ENCODE results near the gene TNNI3K. TPM values are rescaled to one million over a fixed set of nuclear protein-coding genes. Genes with fewer than 3 reads are reported as not detected.

The TNNI3K gene
- polyA plus RNA-seq, 1 of the 3 experiments (the other 2 are of a cell fraction): 0.31 TPM

DNA sequence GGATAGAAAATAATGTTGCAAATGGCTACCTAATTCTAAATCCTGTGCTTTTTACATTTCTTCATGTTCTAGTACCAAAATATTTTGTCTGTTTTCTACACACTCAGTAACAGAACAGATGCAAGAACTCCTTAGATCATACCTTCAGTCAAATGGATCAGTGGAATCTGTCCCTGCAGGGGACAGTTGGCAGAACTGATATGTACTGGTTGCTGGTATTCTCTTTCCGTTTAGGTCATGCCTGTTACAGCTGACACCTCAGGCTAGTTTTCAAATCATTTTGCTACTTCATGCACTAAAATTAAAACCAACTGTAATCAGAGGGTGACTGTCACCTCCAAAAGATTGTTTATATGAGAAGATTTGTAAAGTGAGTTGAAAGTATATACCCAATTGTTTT lies 109.2 kb downstream of the TNNI3K start:
- Histone ChIP-seq H3K36me3 (replicated peaks in 1 of 2; ENCODE audit: control insufficient read depth in 1 of 2, insufficient read depth in 2 of 2, low read length in 1 of 2) (no peaks in the 10 kb centered on the region), H3K9ac (no peak overlapping the region), H3K9me3 (no peaks in the 10 kb centered on the region), H3K9me2 (no peaks in the 10 kb centered on the region), H3K4me3 (ENCODE audit: low read depth in 2 of 2, low read length in 1 of 2) (no peak overlapping the region), H2AFZ (ENCODE audit: low read depth) (no peak overlapping the region), H3K4me1 (ENCODE audit: control insufficient read depth in 1 of 2, insufficient read depth in 2 of 2, low read depth in 1 of 2, low read length in 1 of 2) (peaks cover 0 to 22% of the 10 kb centered on the region in 2 experiments; a peak in 2 of 4 replicates), H4K20me1 (ENCODE audit: insufficient read depth) (no peaks in the 10 kb centered on the region), H3K27me3 (ENCODE audit: insufficient read depth) (no peaks in the 10 kb centered on the region), H3K4me2 (no peak overlapping the region), H3K79me2 (ENCODE audit: insufficient read depth) (no peaks in the 10 kb centered on the region), H3K27ac (ENCODE audit: low read depth in 2 of 2, low read length in 1 of 2) (peak overlapping the region in 1 of 2 experiments; percentile 83; a peak in 2 of 4 replicates), H3F3A (replicated peaks; ENCODE audit: insufficient read depth) (no peaks in the 10 kb centered on the region)
- CTCF ChIA-PET: interaction anchor here (1.3 kb wide), 3 partner anchors 29 to 64 kb away, joined by 3 to 4 read pairs (median 3); no protein-coding TSS in a partner anchor
- 13% methylated on average over 1 of the region's 1 CpG for WGBS (ENCODE audit: low lambda C conversion rate)
- POLR2A ChIA-PET: no interaction called here
- peak; percentile 16; the same call in 1 of the 2 replicates for TF ChIP-seq RAD21 (IDR thresholded peaks at IDR 0.05; ENCODE audit: low read length)
- no peak for TF ChIP-seq MXI1 (IDR thresholded peaks at IDR 0.05; ENCODE audit: low read depth, low read length)
- peak; percentile 38; the same call in 1 of the 2 replicates for TF ChIP-seq GATA2 (CRISPR knock-in tag; IDR thresholded peaks at IDR 0.05)
- no peak for TF ChIP-seq MEF2A (IDR thresholded peaks at IDR 0.05; ENCODE audit: borderline replicate concordance, low read depth)
- no peak for TF ChIP-seq FOXM1 (IDR thresholded peaks at IDR 0.05; ENCODE audit: low read depth)
- peak in 1 of 2 experiments; percentile 78; a peak in 2 of 4 replicates for TF ChIP-seq EP300 (IDR thresholded peaks at IDR 0.05; ENCODE audit: borderline replicate concordance in 1 of 2, low read depth in 1 of 2, low read length in 1 of 2)
- TF ChIP-seq, protein P1, sequence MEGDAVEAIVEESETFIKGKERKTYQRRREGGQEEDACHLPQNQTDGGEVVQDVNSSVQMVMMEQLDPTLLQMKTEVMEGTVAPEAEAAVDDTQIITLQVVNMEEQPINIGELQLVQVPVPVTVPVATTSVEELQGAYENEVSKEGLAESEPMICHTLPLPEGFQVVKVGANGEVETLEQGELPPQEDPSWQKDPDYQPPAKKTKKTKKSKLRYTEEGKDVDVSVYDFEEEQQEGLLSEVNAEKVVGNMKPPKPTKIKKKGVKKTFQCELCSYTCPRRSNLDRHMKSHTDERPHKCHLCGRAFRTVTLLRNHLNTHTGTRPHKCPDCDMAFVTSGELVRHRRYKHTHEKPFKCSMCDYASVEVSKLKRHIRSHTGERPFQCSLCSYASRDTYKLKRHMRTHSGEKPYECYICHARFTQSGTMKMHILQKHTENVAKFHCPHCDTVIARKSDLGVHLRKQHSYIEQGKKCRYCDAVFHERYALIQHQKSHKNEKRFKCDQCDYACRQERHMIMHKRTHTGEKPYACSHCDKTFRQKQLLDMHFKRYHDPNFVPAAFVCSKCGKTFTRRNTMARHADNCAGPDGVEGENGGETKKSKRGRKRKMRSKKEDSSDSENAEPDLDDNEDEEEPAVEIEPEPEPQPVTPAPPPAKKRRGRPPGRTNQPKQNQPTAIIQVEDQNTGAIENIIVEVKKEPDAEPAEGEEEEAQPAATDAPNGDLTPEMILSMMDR (IDR thresholded peaks at IDR 0.05): no peak
- peak; percentile 93 for TF ChIP-seq RCOR1 (IDR thresholded peaks at IDR 0.05; ENCODE audit: low read length)
- peak; percentile 54 for TF ChIP-seq CHD2 (IDR thresholded peaks at IDR 0.05; ENCODE audit: low read length, partially characterized antibody)
- DNase-seq: peak; percentile 21

GRCh38 chr1:74356493-74356892 lies 121.3 kb downstream of the TNNI3K start:
- Histone ChIP-seq H3K36me3 (replicated peaks in 1 of 2; ENCODE audit: control insufficient read depth in 1 of 2, insufficient read depth in 2 of 2, low read length in 1 of 2) (no peaks in the 10 kb centered on the region), H3K4me3 (ENCODE audit: low read depth in 2 of 2, low read length in 1 of 2) (no peak overlapping the region), H2AFZ (ENCODE audit: low read depth) (no peak overlapping the region), H3K79me2 (ENCODE audit: insufficient read depth) (no peaks in the 10 kb centered on the region), H4K20me1 (ENCODE audit: insufficient read depth) (no peaks in the 10 kb centered on the region), H3K27me3 (ENCODE audit: insufficient read depth) (no peaks in the 10 kb centered on the region), H3K4me1 (ENCODE audit: control insufficient read depth in 1 of 2, insufficient read depth in 2 of 2, low read depth in 1 of 2, low read length in 1 of 2) (no peaks in the 10 kb centered on the region), H3K9me2 (no peaks in the 10 kb centered on the region), H3K27ac (ENCODE audit: low read depth in 2 of 2, low read length in 1 of 2) (no peak overlapping the region), H3K9me3 (no peaks in the 10 kb centered on the region), H3K9ac (no peak overlapping the region), H3F3A (replicated peaks; ENCODE audit: insufficient read depth) (no peaks in the 10 kb centered on the region), H3K4me2 (no peak overlapping the region)
- 16% methylated on average over 1 of the region's 1 CpG for WGBS (ENCODE audit: low lambda C conversion rate)
- POLR2A ChIA-PET: no interaction called here
- TF ChIP-seq NFIC (IDR thresholded peaks at IDR 0.05; ENCODE audit: borderline replicate concordance) (no peak), TEAD4 (IDR thresholded peaks at IDR 0.05; ENCODE audit: borderline replicate concordance, insufficient read depth) (no peak), RCOR1 (IDR thresholded peaks at IDR 0.05; ENCODE audit: low read length) (no peak)
- TF ChIP-seq, protein P2, sequence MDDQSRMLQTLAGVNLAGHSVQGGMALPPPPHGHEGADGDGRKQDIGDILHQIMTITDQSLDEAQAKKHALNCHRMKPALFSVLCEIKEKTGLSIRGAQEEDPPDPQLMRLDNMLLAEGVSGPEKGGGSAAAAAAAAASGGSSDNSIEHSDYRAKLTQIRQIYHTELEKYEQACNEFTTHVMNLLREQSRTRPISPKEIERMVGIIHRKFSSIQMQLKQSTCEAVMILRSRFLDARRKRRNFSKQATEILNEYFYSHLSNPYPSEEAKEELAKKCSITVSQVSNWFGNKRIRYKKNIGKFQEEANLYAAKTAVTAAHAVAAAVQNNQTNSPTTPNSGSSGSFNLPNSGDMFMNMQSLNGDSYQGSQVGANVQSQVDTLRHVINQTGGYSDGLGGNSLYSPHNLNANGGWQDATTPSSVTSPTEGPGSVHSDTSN (IDR thresholded peaks at IDR 0.05): no peak
- DNase-seq: no peak
- CTCF ChIA-PET: interaction anchor here (0.6 kb wide), 2 partner anchors 112 to 377 kb away, joined by 3 read pairs; partner anchors contain the start of gene TYW3

Data from SK-N-SH (cell line).